ENCODE data around the gene ZNF557. TPM values are rescaled to one million over a fixed set of nuclear protein-coding genes. Genes with fewer than 3 reads are reported as not detected.

ZNF557 gene
- total RNA-seq, 1 donor from 2014 or later: 8.2 TPM

- no peak for DNase-seq (ENCODE audit: extremely low read depth, low read depth, low spot score)
These were observed 55.3 kb downstream of the ZNF557 start for GRCh38 chr19:7124782-7125181.

DNA sequence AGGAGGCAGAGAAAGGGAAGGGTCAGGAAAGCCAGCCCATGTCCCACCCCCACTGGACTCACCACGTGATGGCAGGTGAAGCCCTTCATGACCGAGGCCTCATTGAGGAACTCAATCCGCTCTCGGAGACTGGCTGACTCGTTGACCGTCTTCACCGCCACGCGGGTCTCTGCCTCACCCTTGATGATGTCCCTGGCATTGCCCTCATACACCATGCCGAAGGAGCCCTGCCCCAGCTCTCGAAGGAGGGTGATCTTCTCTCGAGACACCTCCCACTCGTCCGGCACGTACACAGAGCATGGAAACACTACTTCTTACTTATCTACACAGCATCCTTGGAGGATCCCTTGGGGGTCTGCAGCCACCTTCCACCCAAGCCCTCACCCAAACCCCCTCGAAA is 55.7 kb downstream of the ZNF557 start:
- no peak for DNase-seq (ENCODE audit: extremely low read depth, low read depth, low spot score)

- DNase-seq (ENCODE audit: extremely low read depth, low read depth, low spot score): no peak
These were observed 56.6 kb downstream of the ZNF557 start for GRCh38 chr19:7126132-7126531.

DNA sequence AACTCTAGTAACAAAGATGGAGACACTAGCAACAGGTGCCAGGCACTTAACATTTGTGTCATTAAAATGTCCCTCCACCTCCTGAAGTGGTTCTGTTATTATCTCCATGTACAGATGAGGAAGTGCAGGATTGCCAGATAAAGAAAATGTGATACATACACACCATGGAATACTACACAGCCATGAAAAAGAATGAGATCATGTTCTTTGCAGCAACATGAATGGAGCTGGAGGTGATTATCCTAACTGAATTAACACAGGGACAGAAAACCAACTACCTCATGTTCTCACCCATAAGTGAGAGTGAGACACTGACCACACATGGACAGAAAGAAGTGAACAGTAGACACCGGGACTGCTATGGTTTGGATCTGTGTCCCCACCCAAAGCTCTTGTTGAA is 60.5 kb downstream of the ZNF557 start:
- DNase-seq (ENCODE audit: extremely low read depth, low read depth, low spot score): no peak

- no peak for DNase-seq (ENCODE audit: extremely low read depth, low read depth, low spot score)
These were observed 62.6 kb downstream of the ZNF557 start for GRCh38 chr19:7132054-7132453.

- no peak for DNase-seq (ENCODE audit: extremely low read depth, low read depth, low spot score)
These were observed 67.6 kb downstream of the ZNF557 start for GRCh38 chr19:7137120-7137519.

Other genes with a start within 250 kb of the ZNF557 start
- not detected in 2 replicates for gene ADGRE1, start 182.1 kb upstream of the ZNF557 start, total RNA-seq
- gene MBD3L2B, start 48.3 kb upstream of the ZNF557 start, total RNA-seq: not detected in 2 replicates
- not detected in 2 replicates for gene MBD3L5, start 39.1 kb upstream of the ZNF557 start, total RNA-seq
- gene MBD3L4, start 29.5 kb upstream of the ZNF557 start, total RNA-seq: not detected in 2 replicates
- not detected in 2 replicates for gene MBD3L2, start 20.4 kb upstream of the ZNF557 start, total RNA-seq
- gene MBD3L3, start 11.0 kb upstream of the ZNF557 start, total RNA-seq: not detected in 2 replicates
- 26.6 and 134 TPM in 2 replicates for gene INSR, start 224.7 kb downstream of the ZNF557 start, total RNA-seq

Measured in glomerular endothelial cell (primary cell).